Mucosa of rectum (tissue), 2 donors: Measurements from ENCODE around the gene RRAGC.
"Not testable (repeated sequence)": the region's sequence is repeated elsewhere in the genome, so short reads cannot be mapped to it uniquely, and the experiment has no call there.

Source experiments
- H3K27ac ChIP-seq, 2 donors: one replicate each; pipeline ENCODE4 v1.7.0; 2013; ENCODE audit warnings: inconsistent platforms in 2 of 2, low read depth in 2 of 2, low read length in 2 of 2
- H3K27me3 ChIP-seq, 2 donors: one replicate each; pipeline ENCODE4 v1.7.0; 2013; ENCODE audit warnings: low read length in 2 of 2; ENCODE audit not compliant: control insufficient read depth in 2 of 2, insufficient read depth in 2 of 2
- H3K36me3 ChIP-seq, 2 donors: one replicate each; pipeline ENCODE4 v1.7.0; 2013; ENCODE audit warnings: low read length in 2 of 2; ENCODE audit not compliant: control insufficient read depth in 2 of 2, insufficient read depth in 2 of 2
- H3K4me1 ChIP-seq, 2 donors: one replicate each; pipeline ENCODE4 v1.7.0; 2013; ENCODE audit warnings: low read length in 2 of 2, mild to moderate bottlenecking in 1 of 2; ENCODE audit not compliant: control insufficient read depth in 2 of 2, insufficient read depth in 2 of 2
- H3K4me3 ChIP-seq, 2 donors: one replicate each; pipeline ENCODE4 v1.7.0; 2013; ENCODE audit warnings: low read length in 2 of 2
- H3K9ac ChIP-seq, 2 donors: one replicate each; pipeline ENCODE4 v1.7.0; 2013; ENCODE audit warnings: low read length in 2 of 2, low read depth in 1 of 2, mild to moderate bottlenecking in 1 of 2
- H3K9me3 ChIP-seq, 2 donors: one replicate each; pipeline ENCODE4 v1.7.0; 2013; ENCODE audit warnings: low read length in 2 of 2; ENCODE audit not compliant: control insufficient read depth in 2 of 2
- donor health status: healthy.
- donor health status: Normal muscosa, but diverticular disease.

Gene RRAGC

GRCh38 chr1:38819040-38819439 is 40.5 kb downstream of the RRAGC start:
- H3K27ac ChIP-seq, result no peak overlapping the region
- H3K4me3 ChIP-seq, result no peak overlapping the region
- H3K27me3 ChIP-seq, result peaks cover 34 to 41% of the 10 kb centered on the region in 2 donors
- H3K36me3 ChIP-seq, result no peaks in the 10 kb centered on the region
- peaks cover 0 to 4% of the 10 kb centered on the region in 2 donors for H3K9me3 ChIP-seq
- H3K4me1 ChIP-seq, result peaks cover 7 to 9% of the 10 kb centered on the region in 2 donors
- H3K9ac ChIP-seq, result no peak overlapping the region

- no peaks in the 10 kb centered on the region for H3K36me3 ChIP-seq
- H3K9me3 ChIP-seq, result peaks cover 0 to 4% of the 10 kb centered on the region in 2 donors
- peaks cover 7 to 9% of the 10 kb centered on the region in 2 donors for H3K4me1 ChIP-seq
- H3K9ac ChIP-seq, result no peak overlapping the region
- peaks cover 34 to 44% of the 10 kb centered on the region in 2 donors for H3K27me3 ChIP-seq
- H3K4me3 ChIP-seq, result peak overlapping the region in 1 of 2 donors; percentile 30
- H3K27ac ChIP-seq, result no peak overlapping the region
These were observed 41.2 kb downstream of the RRAGC start for GRCh38 chr1:38818175-38818976.

GRCh38 chr1:38817267-38818174 is 42.1 kb downstream of the RRAGC start:
- H3K4me3 ChIP-seq, result peak overlapping the region in 1 of 2 donors; percentile 5

GRCh38 chr1:38815903-38816627 is 43.5 kb downstream of the RRAGC start:
- H3K9me3 ChIP-seq, result peaks cover 0 to 4% of the 10 kb centered on the region in 2 donors
- H3K4me3 ChIP-seq, result no peak overlapping the region
- H3K27me3 ChIP-seq, result peaks cover 30 to 44% of the 10 kb centered on the region in 2 donors
- H3K36me3 ChIP-seq, result no peaks in the 10 kb centered on the region
- H3K9ac ChIP-seq, result no peak overlapping the region
- peaks cover 7 to 9% of the 10 kb centered on the region in 2 donors for H3K4me1 ChIP-seq
- H3K27ac ChIP-seq, result no peak overlapping the region

More at GRCh38 chr1:38817267-38818174, 42.1 kb downstream of the RRAGC start:
- peaks cover 0 to 4% of the 10 kb centered on the region in 2 donors for H3K9me3 ChIP-seq
- H3K27me3 ChIP-seq, result peaks cover 34 to 44% of the 10 kb centered on the region in 2 donors
- no peak overlapping the region for H3K27ac ChIP-seq
- no peak overlapping the region for H3K9ac ChIP-seq
- no peaks in the 10 kb centered on the region for H3K36me3 ChIP-seq
- peaks cover 7 to 9% of the 10 kb centered on the region in 2 donors for H3K4me1 ChIP-seq

GRCh38 chr1:38814984-38815464 is 44.5 kb downstream of the RRAGC start:
- Histone ChIP-seq H3K27ac (no peak overlapping the region), H3K27me3 (peaks cover 30 to 44% of the 10 kb centered on the region in 2 donors), H3K9me3 (peaks cover 0 to 4% of the 10 kb centered on the region in 2 donors), H3K36me3 (no peaks in the 10 kb centered on the region), H3K9ac (no peak overlapping the region), H3K4me1 (peaks cover 7 to 9% of the 10 kb centered on the region in 2 donors), H3K4me3 (no peak overlapping the region)

- Histone ChIP-seq H3K4me3 (no peak overlapping the region), H3K27me3 (peaks cover 30 to 40% of the 10 kb centered on the region in 2 donors), H3K4me1 (peaks cover 7 to 9% of the 10 kb centered on the region in 2 donors), H3K27ac (no peak overlapping the region), H3K9ac (no peak overlapping the region), H3K36me3 (no peaks in the 10 kb centered on the region), H3K9me3 (peaks cover 0 to 4% of the 10 kb centered on the region in 2 donors)
These were observed 45.1 kb downstream of the RRAGC start for GRCh38 chr1:38814444-38814983.

- H3K9ac ChIP-seq, result no peak overlapping the region
- H3K4me3 ChIP-seq, result no peak overlapping the region
- no peaks in the 10 kb centered on the region for H3K36me3 ChIP-seq
- peaks cover 0 to 4% of the 10 kb centered on the region in 2 donors for H3K9me3 ChIP-seq
- peaks cover under 1 to 3% of the 10 kb centered on the region in 2 donors for H3K4me1 ChIP-seq
- H3K27me3 ChIP-seq, result peaks cover 27 to 37% of the 10 kb centered on the region in 2 donors
- no peak overlapping the region for H3K27ac ChIP-seq
These were observed 46.6 kb downstream of the RRAGC start for GRCh38 chr1:38812981-38813380.

- H3K27ac ChIP-seq, H3K36me3 ChIP-seq, H3K4me3 ChIP-seq, H3K9me3 ChIP-seq, H3K4me1 ChIP-seq, H3K9ac ChIP-seq: not testable (repeated sequence)
- H3K27me3 ChIP-seq, result peaks cover 20 to 32% of the 10 kb centered on the region in 2 donors
These were observed 48.1 kb downstream of the RRAGC start for GRCh38 chr1:38811466-38811865.

- H3K27me3 ChIP-seq, result peaks cover 31 to 33% of the 10 kb centered on the region in 2 donors
- no peak overlapping the region for H3K4me3 ChIP-seq
- no peaks in the 10 kb centered on the region for H3K4me1 ChIP-seq
- H3K9ac ChIP-seq, result no peak overlapping the region
- no peak overlapping the region for H3K27ac ChIP-seq
- H3K36me3 ChIP-seq, result no peaks in the 10 kb centered on the region
- no peaks in the 10 kb centered on the region for H3K9me3 ChIP-seq
These were observed 53.5 kb downstream of the RRAGC start for GRCh38 chr1:38806090-38806489.
